Measurements from ENCODE around the gene AKAP9.
"Not testable (repeated sequence)": the region's sequence is repeated elsewhere in the genome, so short reads cannot be mapped to it uniquely, and the experiment has no call there.

Gene AKAP9

GRCh38 chr7:91946549-91946948 lies 5.9 kb downstream of the AKAP9 start:
- DNase-seq (ENCODE audit: low spot score) = no peak

- DNase-seq (ENCODE audit: low spot score) = no peak
Measured at GRCh38 chr7:91947948-91948347, 7.3 kb downstream of the AKAP9 start.

- DNase-seq (ENCODE audit: low spot score) = no peak
Measured at GRCh38 chr7:91949221-91950009, 8.8 kb downstream of the AKAP9 start.

GRCh38 chr7:91953618-91954017 lies 13.0 kb downstream of the AKAP9 start:
- peak; percentile 21 for DNase-seq (ENCODE audit: low spot score)

- DNase-seq (ENCODE audit: low spot score) = not testable (repeated sequence)
Measured at GRCh38 chr7:91956464-91956863, 15.8 kb downstream of the AKAP9 start.

- DNase-seq (ENCODE audit: low spot score) = no peak
Measured at GRCh38 chr7:91957232-91957631, 16.6 kb downstream of the AKAP9 start.

GRCh38 chr7:91957823-91958222 lies 17.2 kb downstream of the AKAP9 start:
- peak; percentile 51 for DNase-seq (ENCODE audit: low spot score)

- no peak for DNase-seq (ENCODE audit: low spot score)
Measured at GRCh38 chr7:91959023-91959422, 18.4 kb downstream of the AKAP9 start.

- DNase-seq (ENCODE audit: low spot score) = no peak
Measured at GRCh38 chr7:91961816-91962215, 21.2 kb downstream of the AKAP9 start.

GRCh38 chr7:91962419-91962818 lies 21.8 kb downstream of the AKAP9 start:
- no peak for DNase-seq (ENCODE audit: low spot score)

- DNase-seq (ENCODE audit: low spot score) = not testable (repeated sequence)
Measured at GRCh38 chr7:91967513-91967912, 26.9 kb downstream of the AKAP9 start.

GRCh38 chr7:91973639-91974038 lies 33.0 kb downstream of the AKAP9 start:
- DNase-seq (ENCODE audit: low spot score) = no peak

- no peak for DNase-seq (ENCODE audit: low spot score)
Measured at GRCh38 chr7:91974066-91974465, 33.4 kb downstream of the AKAP9 start.

GRCh38 chr7:91976743-91977142 lies 36.1 kb downstream of the AKAP9 start:
- no peak for DNase-seq (ENCODE audit: low spot score)

GRCh38 chr7:91979590-91979989 lies 38.9 kb downstream of the AKAP9 start:
- DNase-seq (ENCODE audit: low spot score) = no peak

- not testable (repeated sequence) for DNase-seq (ENCODE audit: low spot score)
Measured at GRCh38 chr7:91982352-91982751, 41.7 kb downstream of the AKAP9 start.

- DNase-seq (ENCODE audit: low spot score) = no peak
Measured at GRCh38 chr7:91988213-91988612, 47.6 kb downstream of the AKAP9 start.

- DNase-seq (ENCODE audit: low spot score) = no peak
Measured at GRCh38 chr7:91993976-91994375, 53.3 kb downstream of the AKAP9 start.

- DNase-seq (ENCODE audit: low spot score) = no peak
Measured at GRCh38 chr7:91995391-91996105, 54.9 kb downstream of the AKAP9 start.

- no peak for DNase-seq (ENCODE audit: low spot score)
Measured at GRCh38 chr7:91999631-92000565, 59.2 kb downstream of the AKAP9 start.

- no peak for DNase-seq (ENCODE audit: low spot score)
Measured at GRCh38 chr7:92002720-92003119, 62.1 kb downstream of the AKAP9 start.

GRCh38 chr7:92006046-92006445 lies 65.4 kb downstream of the AKAP9 start:
- no peak for DNase-seq (ENCODE audit: low spot score)
